Measurements from ENCODE around the gene MXD3. TPM values are rescaled to one million over a fixed set of nuclear protein-coding genes. Genes with fewer than 3 reads are reported as not detected.

MXD3 gene
- total RNA-seq, 1 donor from 2014 or later = 8.4 TPM

- Mint-ChIP-seq H3K36me3 (ENCODE audit: low read depth) (peaks cover 31% of the 10 kb centered on the region), H3K9me3 (ENCODE audit: low read depth) (no peaks in the 10 kb centered on the region)
Measured at GRCh38 chr5:177332896-177333260, 21.2 kb upstream of the MXD3 start.

GRCh38 chr5:177332031-177332895 is 20.6 kb upstream of the MXD3 start:
- Mint-ChIP-seq H3K36me3 (ENCODE audit: low read depth) (peaks cover 31% of the 10 kb centered on the region), H3K9me3 (ENCODE audit: low read depth) (no peaks in the 10 kb centered on the region), H3K4me1 (ENCODE audit: low read depth) (peaks cover 14% of the 10 kb centered on the region), H3K4me3 (ENCODE audit: unreplicated experiment) (no peak overlapping the region), H3K27ac (ENCODE audit: unreplicated experiment) (no peak overlapping the region), H3K27me3 (ENCODE audit: low read depth) (no peaks in the 10 kb centered on the region)
- DNase-seq (ENCODE audit: low spot score) = no peak
- no peak for TF ChIP-seq CTCF (IDR thresholded peaks at IDR 0.05)

More at GRCh38 chr5:177332896-177333260, 21.2 kb upstream of the MXD3 start:
- Mint-ChIP-seq H3K27ac (ENCODE audit: unreplicated experiment) (no peak overlapping the region), H3K4me3 (ENCODE audit: unreplicated experiment) (no peak overlapping the region), H3K4me1 (ENCODE audit: low read depth) (peaks cover 9% of the 10 kb centered on the region), H3K27me3 (ENCODE audit: low read depth) (no peaks in the 10 kb centered on the region)
- TF ChIP-seq CTCF (IDR thresholded peaks at IDR 0.05) = no peak
- no peak for DNase-seq (ENCODE audit: low spot score)

- Mint-ChIP-seq H3K27ac (ENCODE audit: unreplicated experiment) (no peak overlapping the region), H3K36me3 (ENCODE audit: low read depth) (peaks cover 26% of the 10 kb centered on the region), H3K27me3 (ENCODE audit: low read depth) (no peaks in the 10 kb centered on the region), H3K9me3 (ENCODE audit: low read depth) (no peaks in the 10 kb centered on the region), H3K4me1 (ENCODE audit: low read depth) (peaks cover 16% of the 10 kb centered on the region), H3K4me3 (ENCODE audit: unreplicated experiment) (no peak overlapping the region)
- no peak for TF ChIP-seq CTCF (IDR thresholded peaks at IDR 0.05)
- no peak for DNase-seq (ENCODE audit: low spot score)
Measured at GRCh38 chr5:177330991-177331842, 19.5 kb upstream of the MXD3 start.

- H3K27me3 Mint-ChIP-seq (ENCODE audit: low read depth) = no peaks in the 10 kb centered on the region
- peaks cover 20% of the 10 kb centered on the region for H3K36me3 Mint-ChIP-seq (ENCODE audit: low read depth)
- H3K9me3 Mint-ChIP-seq (ENCODE audit: low read depth) = no peaks in the 10 kb centered on the region
- H3K4me3 Mint-ChIP-seq (ENCODE audit: unreplicated experiment) = no peak overlapping the region
- TF ChIP-seq CTCF (IDR thresholded peaks at IDR 0.05) = no peak
- H3K4me1 Mint-ChIP-seq (ENCODE audit: low read depth) = peaks cover 21% of the 10 kb centered on the region
- H3K27ac Mint-ChIP-seq (ENCODE audit: unreplicated experiment) = no peak overlapping the region
- DNase-seq (ENCODE audit: low spot score) = no peak
Measured at GRCh38 chr5:177329883-177330282, 18.2 kb upstream of the MXD3 start.

GRCh38 chr5:177328545-177329231 is 17.0 kb upstream of the MXD3 start:
- no peaks in the 10 kb centered on the region for H3K27me3 Mint-ChIP-seq (ENCODE audit: low read depth)
- H3K27ac Mint-ChIP-seq (ENCODE audit: unreplicated experiment) = peak overlapping the region; percentile 90
- DNase-seq (ENCODE audit: low spot score) = no peak
- TF ChIP-seq CTCF (IDR thresholded peaks at IDR 0.05) = no peak
- peaks cover 21% of the 10 kb centered on the region for H3K4me1 Mint-ChIP-seq (ENCODE audit: low read depth)
- H3K36me3 Mint-ChIP-seq (ENCODE audit: low read depth) = peaks cover 18% of the 10 kb centered on the region
- no peak overlapping the region for H3K4me3 Mint-ChIP-seq (ENCODE audit: unreplicated experiment)
- H3K9me3 Mint-ChIP-seq (ENCODE audit: low read depth) = no peaks in the 10 kb centered on the region
